Measurements from ENCODE around the gene RHD.
"Not testable (repeated sequence)": the region's sequence is repeated elsewhere in the genome, so short reads cannot be mapped to it uniquely, and the experiment has no call there.

DNA sequence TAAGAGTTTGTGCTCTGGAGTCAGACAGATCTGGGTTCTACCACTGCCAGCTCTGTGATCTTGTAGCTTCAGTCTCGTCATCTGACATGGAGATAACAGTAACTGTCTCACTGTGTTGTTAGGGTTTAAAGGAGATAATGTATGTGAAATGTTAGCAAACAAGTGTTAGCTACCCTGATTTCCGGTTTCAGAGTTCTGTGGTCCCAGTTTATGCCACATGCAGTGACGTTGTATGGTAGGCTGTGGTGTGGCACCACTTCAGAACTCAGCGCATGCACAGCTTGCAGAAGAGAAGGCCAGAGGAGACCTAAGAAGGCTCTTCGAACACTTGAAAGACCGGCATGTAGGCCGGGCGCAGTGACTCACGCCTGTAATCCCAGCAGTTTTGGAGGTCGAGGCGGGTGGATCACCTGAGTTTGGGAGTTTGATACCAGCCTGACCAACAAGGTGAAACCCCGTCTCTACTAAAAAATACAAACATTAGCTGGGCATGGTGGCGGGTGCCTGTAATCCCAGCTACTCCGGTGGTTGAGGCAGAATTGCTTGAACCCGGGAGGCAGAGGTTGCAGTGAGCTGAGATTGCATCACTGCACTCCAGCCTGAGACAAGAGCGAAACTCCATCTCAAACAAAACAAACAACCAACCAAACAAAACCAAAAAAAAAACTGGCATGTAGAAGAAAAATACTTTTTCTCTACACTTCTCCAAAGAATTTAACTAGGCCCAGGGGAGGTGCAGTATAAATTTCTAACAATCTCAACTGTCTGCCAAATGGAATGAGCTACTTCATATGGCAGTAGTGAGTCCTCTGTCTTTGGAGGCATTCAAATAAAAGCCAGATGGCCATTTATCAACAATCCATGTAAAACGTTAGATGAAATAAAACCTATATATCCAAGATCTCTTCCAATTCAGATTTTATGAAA lies 55.8 kb downstream of the RHD start:
- TF ChIP-seq CTCF (IDR thresholded peaks at IDR 0.05; ENCODE audit: poor library complexity); EZH2phosphoT487 (IDR thresholded peaks at IDR 0.05; ENCODE audit: low read depth, severe bottlenecking, unreplicated experiment); EZH2 (IDR thresholded peaks at IDR 0.05; ENCODE audit: borderline replicate concordance): not testable (repeated sequence)
